ENCODE measurements around the gene TNS1. TPM values are rescaled to one million over a fixed set of nuclear protein-coding genes. Genes with fewer than 3 reads are reported as not detected.

Gene TNS1
- total RNA-seq, 1 experiment from 2014 or later: 3.4 TPM

DNA sequence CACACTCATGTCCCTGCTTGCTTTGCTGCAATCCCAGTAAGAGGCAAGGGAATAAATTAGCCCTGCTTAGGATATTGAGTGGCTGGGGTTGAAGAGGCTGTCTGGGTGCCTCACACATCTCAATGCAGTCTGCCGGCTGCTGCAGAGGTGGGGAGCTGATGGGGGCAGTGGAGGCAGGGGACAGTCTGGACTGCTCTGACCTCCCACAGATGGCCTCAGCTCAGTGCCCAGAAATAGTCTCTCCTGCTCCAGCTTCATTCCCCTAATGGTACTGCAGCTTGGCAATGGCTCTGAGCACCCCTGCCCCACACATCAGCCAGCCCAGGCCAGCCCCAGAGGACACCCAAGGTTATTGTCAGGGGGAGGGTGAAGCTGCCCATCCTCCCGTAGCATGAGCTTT, 21.5 kb upstream of the TNS1 start:
- no peak overlapping the region for H3K56ac ChIP-seq (ENCODE audit: insufficient read length, low read depth, low read length)
- no peak overlapping the region for H4K91ac ChIP-seq (ENCODE audit: insufficient read length, low read depth, low read length)
- peaks cover 23 to 45% of the 10 kb centered on the region in 2 experiments for H3K4me1 Mint-ChIP-seq
- no peaks in the 10 kb centered on the region for H3K9me3 Mint-ChIP-seq
- no peak overlapping the region for H2BK12ac ChIP-seq (ENCODE audit: insufficient read length, low read depth, low read length)
- peaks cover 8% of the 10 kb centered on the region for H3K27me3 Mint-ChIP-seq (ENCODE audit: low read depth)
- no peak overlapping the region for H2BK5ac ChIP-seq (ENCODE audit: insufficient read length, low read length)
- DNase-seq: peak; percentile 16
- no peak overlapping the region for H3K18ac ChIP-seq (ENCODE audit: insufficient read length, low read depth, low read length)
- no peak overlapping the region for H3K4me3 Mint-ChIP-seq
- no peak overlapping the region for H4K8ac ChIP-seq (replicated peaks; ENCODE audit: insufficient read length, low read depth, low read length)
- no peaks in the 10 kb centered on the region for H3K27me3 ChIP-seq (ENCODE audit: insufficient read depth, low read length)
- H3K4me1 ChIP-seq (ENCODE audit: insufficient read depth, low read length): peaks cover 3% of the 10 kb centered on the region; the same call in 1 of the 2 replicates
- no peak overlapping the region for H3K14ac ChIP-seq (ENCODE audit: insufficient read depth, low read length)
- no CpG with 5 or more reads among the region's 2 CpGs for WGBS (ENCODE audit: extremely low coverage, insufficient read length, low lambda C conversion rate)
- H3T11ph ChIP-seq (ENCODE audit: low read length): no peak overlapping the region
- no peaks in the 10 kb centered on the region for H3K23me2 ChIP-seq (ENCODE audit: insufficient read length, low read depth, low read length, poor library complexity, severe bottlenecking)
- no peaks in the 10 kb centered on the region for H3K9me3 ChIP-seq (ENCODE audit: control insufficient read depth, low read depth, low read length)
- no peak overlapping the region for H3K27ac ChIP-seq (ENCODE audit: insufficient read length, low read depth, low read length)
- no peaks in the 10 kb centered on the region for H4K20me1 ChIP-seq (ENCODE audit: control insufficient read depth, insufficient read depth, insufficient read length)
- no peak overlapping the region for H3K4me2 ChIP-seq (ENCODE audit: insufficient read depth, insufficient read length, low read length)
- H2BK15ac ChIP-seq (ENCODE audit: low read depth, low read length): no peak overlapping the region
- H3K23ac ChIP-seq (ENCODE audit: insufficient read length, low read depth, low read length): no peak overlapping the region
- H2AFZ ChIP-seq (ENCODE audit: low read length): no peak overlapping the region
- H4K5ac ChIP-seq (ENCODE audit: insufficient read length, low read depth, low read length): no peak overlapping the region
- TF ChIP-seq, protein P1, sequence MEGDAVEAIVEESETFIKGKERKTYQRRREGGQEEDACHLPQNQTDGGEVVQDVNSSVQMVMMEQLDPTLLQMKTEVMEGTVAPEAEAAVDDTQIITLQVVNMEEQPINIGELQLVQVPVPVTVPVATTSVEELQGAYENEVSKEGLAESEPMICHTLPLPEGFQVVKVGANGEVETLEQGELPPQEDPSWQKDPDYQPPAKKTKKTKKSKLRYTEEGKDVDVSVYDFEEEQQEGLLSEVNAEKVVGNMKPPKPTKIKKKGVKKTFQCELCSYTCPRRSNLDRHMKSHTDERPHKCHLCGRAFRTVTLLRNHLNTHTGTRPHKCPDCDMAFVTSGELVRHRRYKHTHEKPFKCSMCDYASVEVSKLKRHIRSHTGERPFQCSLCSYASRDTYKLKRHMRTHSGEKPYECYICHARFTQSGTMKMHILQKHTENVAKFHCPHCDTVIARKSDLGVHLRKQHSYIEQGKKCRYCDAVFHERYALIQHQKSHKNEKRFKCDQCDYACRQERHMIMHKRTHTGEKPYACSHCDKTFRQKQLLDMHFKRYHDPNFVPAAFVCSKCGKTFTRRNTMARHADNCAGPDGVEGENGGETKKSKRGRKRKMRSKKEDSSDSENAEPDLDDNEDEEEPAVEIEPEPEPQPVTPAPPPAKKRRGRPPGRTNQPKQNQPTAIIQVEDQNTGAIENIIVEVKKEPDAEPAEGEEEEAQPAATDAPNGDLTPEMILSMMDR (conservative IDR thresholded peaks at IDR 0.05): no peak
- no peak overlapping the region for H3K9ac ChIP-seq (ENCODE audit: extremely low read depth, insufficient read length, low read length)
- H2BK20ac ChIP-seq (ENCODE audit: low read depth, low read length, poor library complexity, severe bottlenecking): no peak overlapping the region
- no peaks in the 10 kb centered on the region for H3K79me1 ChIP-seq (ENCODE audit: insufficient read depth, low read depth, low read length, poor library complexity, severe bottlenecking)
- H3K36me3 Mint-ChIP-seq (ENCODE audit: insufficient read depth in 1 of 3, low read depth in 3 of 3): no peaks in the 10 kb centered on the region
- no peak overlapping the region for H2AK5ac ChIP-seq (ENCODE audit: insufficient read length, low read length)
- peak overlapping the region in 1 of 3 experiments; percentile 60; a peak in 1 of 7 replicates for H3K27ac Mint-ChIP-seq
- H3K4ac ChIP-seq (ENCODE audit: low read depth, low read length): no peak overlapping the region
- no peaks in the 10 kb centered on the region for H3K79me2 ChIP-seq (ENCODE audit: insufficient read depth, low read length)
- no peak overlapping the region for H2BK120ac ChIP-seq (ENCODE audit: low read depth, low read length, poor library complexity, severe bottlenecking)
